Stimulated activated effector memory CD8-positive, alpha-beta T cell treated with anti-CD3 and anti-CD28 coated beads, Interleukin-12 subunit alpha, Interleukin-12 subunit beta, amount 100 ng/mL, for 72 hours (primary cell): ENCODE data around the gene TRIM72.
A peak's percentile ranks its signal among the peaks of the same experiment; 100 is the strongest.
"Not testable (repeated sequence)": the region's sequence is repeated elsewhere in the genome, so short reads cannot be mapped to it uniquely, and the experiment has no call there.

Experiments used
- ATAC-seq: fragments of 150-1000 bp; cut with Tn5 transposase; 2 replicates; pipeline ENCODE4 v1.10.0; 2021
- DNase-seq, 2 donors: peaks; one replicate each; pipeline ENCODE4 v3.0.0; 2021 to 2022; ENCODE audit warnings: low spot score in 2 of 2
- H3K27ac Mint-ChIP-seq: one replicate; pipeline ENCODE4 v1.8.0; 2022; ENCODE audit warnings: mild to moderate bottlenecking, mixed read lengths
- H3K36me3 Mint-ChIP-seq: one replicate; pipeline ENCODE4 v1.8.0; 2022; ENCODE audit warnings: mild to moderate bottlenecking, mixed read lengths
- H3K4me1 Mint-ChIP-seq: one replicate; pipeline ENCODE4 v1.8.0; 2022; ENCODE audit warnings: mixed read lengths
- H3K4me3 Mint-ChIP-seq: one replicate; pipeline ENCODE4 v1.8.0; 2022; ENCODE audit warnings: mild to moderate bottlenecking, mixed read lengths
- H3K9me3 Mint-ChIP-seq: one replicate; pipeline ENCODE4 v1.8.0; 2022; ENCODE audit warnings: mixed read lengths

Gene TRIM72

DNA sequence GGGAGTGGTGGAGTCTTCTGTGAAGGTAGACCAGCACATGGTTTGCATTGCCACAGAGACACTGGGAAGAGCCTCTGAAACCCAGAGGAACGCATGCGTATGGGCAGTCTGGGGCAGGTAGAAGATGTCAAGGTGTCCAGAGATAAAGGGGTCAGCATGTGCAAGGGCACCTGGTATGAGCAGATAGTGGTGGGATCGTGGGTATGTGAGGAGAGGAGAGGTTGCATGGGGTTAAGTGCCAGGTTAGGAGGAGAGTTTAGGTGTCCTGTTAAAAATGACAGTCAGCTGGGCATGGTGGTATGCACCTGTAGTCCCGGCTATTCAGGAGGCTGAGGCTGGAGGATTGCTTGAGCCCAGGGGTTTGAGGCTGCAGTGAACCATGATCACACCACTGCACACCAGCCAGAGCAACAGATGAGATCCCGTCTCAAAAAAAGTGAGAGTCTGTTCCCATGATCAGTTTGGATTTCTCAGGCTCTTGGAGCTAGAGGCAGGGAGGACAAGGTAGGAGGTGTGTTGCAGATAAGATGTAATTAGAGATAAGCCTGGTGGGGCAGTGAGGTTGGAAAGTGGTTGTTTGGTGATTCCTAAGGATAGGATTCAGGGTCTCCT lies 14.4 kb upstream of the TRIM72 start:
- H3K27ac Mint-ChIP-seq: peak overlapping the region; percentile 0
- no peaks in the 10 kb centered on the region for H3K9me3 Mint-ChIP-seq
- ATAC-seq (no peak), DNase-seq (no peak)
- H3K4me3 Mint-ChIP-seq: no peak overlapping the region
- H3K36me3 Mint-ChIP-seq: peaks cover 73% of the 10 kb centered on the region
- H3K4me1 Mint-ChIP-seq: peaks cover 54% of the 10 kb centered on the region

DNA sequence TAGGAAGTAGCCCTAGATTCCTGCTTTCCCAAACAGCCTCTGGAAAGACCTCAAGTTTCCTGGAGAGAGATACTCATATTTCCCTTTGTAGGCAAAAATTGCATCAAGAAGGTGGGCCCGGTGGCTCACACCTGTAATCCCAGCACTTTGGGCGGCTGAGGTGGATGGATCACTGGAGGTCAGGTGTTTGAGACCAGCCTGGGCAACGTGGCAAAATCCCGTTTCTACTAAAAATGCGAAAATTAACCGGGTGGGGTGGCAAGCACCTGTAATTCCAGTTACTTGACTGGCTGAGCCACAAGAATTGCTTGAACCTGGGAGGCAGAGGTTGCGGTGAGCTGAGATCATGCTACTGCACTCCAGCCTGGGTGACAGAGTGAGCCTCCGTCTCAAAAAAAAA lies 13.8 kb upstream of the TRIM72 start:
- ATAC-seq, DNase-seq, H3K9me3 Mint-ChIP-seq, H3K4me3 Mint-ChIP-seq: not testable (repeated sequence)
- peaks cover 67% of the 10 kb centered on the region for H3K36me3 Mint-ChIP-seq
- H3K27ac Mint-ChIP-seq: peak overlapping the region; percentile 0
- peaks cover 58% of the 10 kb centered on the region for H3K4me1 Mint-ChIP-seq

DNA sequence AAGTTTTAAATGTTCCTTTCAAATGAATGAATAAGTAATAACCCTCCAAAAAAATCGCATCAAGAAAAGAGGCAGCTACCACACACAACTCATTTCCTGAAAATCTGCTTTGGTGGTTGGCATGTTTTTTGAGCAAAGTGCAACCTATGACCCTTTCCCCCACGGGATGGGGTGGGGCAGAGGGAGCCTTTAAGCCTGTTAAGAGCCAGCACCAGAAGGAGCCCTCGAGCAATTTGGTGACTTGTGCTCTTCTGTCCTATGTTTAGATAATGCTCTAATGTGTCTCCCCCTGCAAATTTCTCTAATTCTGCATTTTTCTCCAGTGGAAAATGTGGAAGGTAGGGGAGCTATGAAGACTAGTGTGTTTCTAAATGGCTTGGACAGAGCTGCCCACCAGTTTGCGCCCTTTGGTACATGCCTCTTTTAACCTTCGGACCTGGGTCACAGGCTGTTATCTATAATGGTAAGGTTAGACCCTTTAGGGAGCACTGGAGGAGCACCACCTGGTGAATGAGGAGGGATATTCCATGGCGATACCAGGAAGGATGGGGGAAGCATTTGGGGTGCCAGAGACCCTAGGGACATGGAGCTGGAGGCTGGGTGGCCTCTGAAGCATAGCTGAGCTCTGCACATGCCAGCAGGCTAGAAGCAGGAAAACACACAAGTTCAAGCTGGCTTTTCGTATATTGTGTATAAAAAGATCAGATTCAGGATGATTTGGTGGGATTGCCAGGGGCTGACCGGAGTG lies 12.9 kb upstream of the TRIM72 start:
- peak overlapping the region; percentile 81 for H3K4me3 Mint-ChIP-seq
- H3K36me3 Mint-ChIP-seq: peaks cover 58% of the 10 kb centered on the region
- no peak for DNase-seq
- H3K9me3 Mint-ChIP-seq: no peaks in the 10 kb centered on the region
- peaks cover 61% of the 10 kb centered on the region for H3K4me1 Mint-ChIP-seq
- peak overlapping the region; percentile 86 for H3K27ac Mint-ChIP-seq
- peak; percentile 76 for ATAC-seq

DNA sequence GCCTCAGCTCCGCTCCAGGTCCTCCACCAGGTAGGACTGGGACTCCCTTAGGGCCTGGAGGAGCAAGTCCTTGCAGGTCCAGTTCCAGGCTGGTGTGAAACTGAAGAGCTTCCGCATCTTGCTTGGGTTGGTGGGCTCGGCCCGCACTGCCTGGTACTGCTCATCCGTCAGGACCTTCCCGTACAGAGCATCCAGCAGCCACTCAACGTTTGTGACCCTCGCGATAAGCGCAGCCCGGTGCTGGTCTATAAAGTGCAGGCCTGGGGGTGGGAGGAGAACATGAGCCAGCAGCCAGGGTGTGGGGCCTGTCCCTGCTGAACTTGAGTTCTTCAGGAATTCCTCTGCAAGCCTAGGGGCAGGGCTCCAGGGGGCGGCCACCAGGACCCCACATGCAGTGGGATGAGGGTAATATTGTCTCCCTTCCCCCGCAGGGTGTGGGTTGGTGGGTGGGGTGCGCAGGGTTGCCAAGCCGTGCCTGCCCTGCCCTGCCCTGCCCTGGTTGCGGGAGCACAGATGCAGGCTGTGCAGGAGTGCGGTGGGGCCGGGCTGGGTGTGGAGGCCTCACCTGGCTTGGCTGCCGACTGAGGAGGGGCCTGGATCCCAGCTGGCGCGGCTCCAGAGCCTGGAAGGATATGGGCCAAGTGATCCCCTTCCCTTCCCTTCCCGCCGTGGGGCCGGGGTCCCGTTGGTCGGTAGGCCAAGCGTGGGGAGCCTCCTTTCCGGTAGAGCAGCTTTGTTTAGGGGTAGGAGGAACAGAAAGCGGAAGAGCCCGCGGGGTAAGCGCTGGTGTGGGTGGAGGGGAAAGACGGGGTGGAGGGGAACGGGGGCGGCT lies 12.1 kb upstream of the TRIM72 start:
- peaks cover 50% of the 10 kb centered on the region for H3K36me3 Mint-ChIP-seq
- peak overlapping the region; percentile 86 for H3K27ac Mint-ChIP-seq
- peak; percentile 63 for ATAC-seq
- H3K9me3 Mint-ChIP-seq: no peaks in the 10 kb centered on the region
- peaks cover 58% of the 10 kb centered on the region for H3K4me1 Mint-ChIP-seq
- DNase-seq: peak in 1 of 2 donors; percentile 29
- H3K4me3 Mint-ChIP-seq: peak overlapping the region; percentile 81

DNA sequence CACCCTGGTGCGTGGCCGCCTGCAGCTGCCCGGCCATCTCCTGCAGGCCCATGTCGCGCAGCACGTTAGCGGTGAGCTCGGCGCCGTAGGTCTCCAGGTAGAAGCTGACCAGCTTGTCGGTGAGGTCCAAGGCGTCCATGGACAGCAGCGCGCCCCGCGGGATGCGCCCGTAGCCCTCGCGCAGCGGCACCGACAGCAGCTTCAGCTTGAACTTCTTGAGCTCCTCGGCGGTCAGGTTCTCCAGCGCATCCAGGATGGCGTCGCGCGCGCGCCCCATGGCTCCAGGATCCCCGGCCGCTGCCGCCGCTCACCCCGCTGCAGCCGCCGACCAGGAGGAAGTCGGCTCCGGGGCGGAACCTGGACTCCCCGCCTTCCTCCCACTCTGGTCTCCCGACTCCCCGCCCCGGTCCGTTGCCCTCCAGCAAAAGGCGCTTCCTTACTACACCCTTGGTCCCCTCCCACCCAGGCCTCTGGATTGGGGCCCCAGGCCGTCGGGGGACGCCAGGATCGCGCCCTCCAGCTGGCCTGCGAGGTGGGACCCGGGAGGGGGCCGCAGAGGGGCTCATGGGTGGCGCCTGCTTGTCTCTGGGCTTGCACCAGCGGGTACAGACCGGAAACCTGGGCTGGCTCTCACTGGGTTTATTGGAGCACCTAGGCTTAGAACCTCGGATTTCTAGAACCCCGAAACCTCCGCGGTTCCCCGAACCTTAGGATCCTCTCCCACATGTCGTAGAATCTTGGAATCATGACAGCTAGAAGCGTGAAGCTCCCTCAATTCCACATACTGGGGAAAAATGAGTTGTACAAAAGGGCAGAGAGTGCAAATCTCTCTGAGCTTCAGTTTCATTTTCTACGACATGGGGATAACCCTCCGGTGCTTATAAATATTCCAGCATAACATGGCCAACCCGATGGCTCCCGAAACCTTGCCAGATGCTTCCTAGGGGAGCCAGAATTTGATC lies 11.2 kb upstream of the TRIM72 start, which contains the start of gene PYCARD:
PYCARD (minus strand) TSS at position 347 of the 962 bp plus-strand sequence; CDS start at position 277, 70 bp downstream.
- DNase-seq (peak in 1 of 2 donors; percentile 73), ATAC-seq (peak; percentile 56)
- peaks cover 41% of the 10 kb centered on the region for H3K36me3 Mint-ChIP-seq
- H3K9me3 Mint-ChIP-seq: no peaks in the 10 kb centered on the region
- H3K4me1 Mint-ChIP-seq: peaks cover 58% of the 10 kb centered on the region
- H3K27ac Mint-ChIP-seq: peak within 1 kb of the TSS; percentile 86
- H3K4me3 Mint-ChIP-seq: peak within 1 kb of the TSS; percentile 81

DNA sequence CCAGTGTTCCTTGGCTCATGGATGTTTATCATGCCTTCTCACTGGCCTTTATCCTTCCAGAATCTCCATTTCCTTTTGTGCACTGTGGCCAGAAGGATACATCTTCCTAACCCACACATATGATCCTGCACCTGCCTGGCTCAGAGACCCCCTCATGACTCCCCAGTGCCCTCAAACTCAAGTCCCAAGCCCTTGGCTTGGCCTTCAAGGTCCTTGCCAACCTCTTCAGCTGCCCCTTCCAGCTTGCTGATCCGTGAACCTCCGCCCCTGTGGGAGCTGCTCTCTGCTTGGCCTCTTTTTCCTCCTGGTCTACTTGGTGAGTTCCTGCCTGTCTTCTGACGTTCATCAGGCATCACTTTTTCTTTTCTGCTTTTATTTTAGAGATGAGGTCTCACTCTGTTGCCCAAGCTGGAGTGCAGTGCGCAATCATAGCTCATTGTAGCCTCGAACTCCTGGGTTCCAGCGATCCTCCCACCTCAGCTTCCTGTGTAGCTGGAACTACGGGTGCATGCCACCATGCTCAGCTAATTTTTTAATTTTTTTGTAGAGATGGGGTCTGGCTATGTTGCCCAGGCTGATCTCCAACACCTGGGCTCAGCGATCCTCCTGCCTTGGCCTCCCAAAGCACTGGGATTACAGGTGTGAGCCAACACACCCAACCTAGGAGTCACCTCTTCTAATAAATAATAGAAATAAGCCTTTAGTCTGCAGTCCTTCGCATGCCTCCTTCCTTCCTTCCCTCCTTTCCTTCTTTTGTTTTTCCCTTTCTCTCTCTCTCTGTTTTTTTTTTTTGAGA lies 8.8 kb upstream of the TRIM72 start:
- Mint-ChIP-seq H3K36me3 (peaks cover 25% of the 10 kb centered on the region), H3K27ac (no peak overlapping the region), H3K9me3 (no peaks in the 10 kb centered on the region), H3K4me1 (peaks cover 43% of the 10 kb centered on the region), H3K4me3 (no peak overlapping the region)
- ATAC-seq (no peak), DNase-seq (no peak)

DNA sequence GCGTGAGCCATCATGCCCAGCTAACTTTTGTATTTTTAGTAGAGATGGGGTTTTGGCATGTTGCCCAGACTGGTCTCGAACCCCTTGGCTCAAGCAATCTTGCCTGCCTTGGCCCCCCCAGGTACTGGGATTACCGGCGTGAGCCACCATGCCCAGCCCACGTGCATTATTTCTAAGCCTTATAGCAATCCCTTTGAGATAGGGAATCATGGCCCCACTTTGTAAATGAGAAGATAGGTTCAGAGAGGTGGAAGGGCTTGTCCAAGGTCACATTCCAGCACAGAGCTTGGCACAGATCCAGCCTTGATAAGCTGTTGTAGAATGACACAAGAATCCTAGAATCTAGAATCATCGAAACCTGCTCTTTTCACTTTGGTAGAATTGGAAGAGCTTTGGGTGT lies 7.1 kb upstream of the TRIM72 start:
- ATAC-seq: no peak
- no peak overlapping the region for H3K27ac Mint-ChIP-seq
- no peaks in the 10 kb centered on the region for H3K9me3 Mint-ChIP-seq
- H3K36me3 Mint-ChIP-seq: peaks cover 8% of the 10 kb centered on the region
- H3K4me1 Mint-ChIP-seq: peaks cover 35% of the 10 kb centered on the region
- H3K4me3 Mint-ChIP-seq: no peak overlapping the region
- DNase-seq: no peak

DNA sequence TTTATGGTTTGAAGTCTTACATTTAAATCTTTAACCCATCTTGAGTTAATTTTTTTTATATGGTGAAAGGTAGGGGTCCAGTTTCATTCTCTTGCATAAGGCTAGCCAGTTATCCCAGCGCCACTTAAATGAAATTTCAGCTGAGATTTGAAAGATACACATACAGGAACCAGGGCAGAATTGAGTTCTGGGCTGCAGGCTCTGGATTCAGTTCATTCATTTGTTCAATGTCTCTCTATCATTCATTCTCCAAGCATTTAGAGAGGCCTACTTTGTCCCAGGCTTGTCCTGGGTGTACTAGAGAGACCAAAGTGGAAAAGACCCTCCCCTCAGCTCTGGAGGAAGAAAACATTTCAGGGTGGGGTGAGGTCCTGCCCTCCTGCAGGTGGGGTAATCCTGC lies 577 bp upstream of the TRIM72 start:
- H3K4me1 Mint-ChIP-seq: peaks cover 28% of the 10 kb centered on the region
- H3K4me3 Mint-ChIP-seq: no peak overlapping the region
- no peak overlapping the region for H3K27ac Mint-ChIP-seq
- ATAC-seq: no peak
- no peak for DNase-seq
- no peaks in the 10 kb centered on the region for H3K36me3 Mint-ChIP-seq
- H3K9me3 Mint-ChIP-seq: no peaks in the 10 kb centered on the region

DNA sequence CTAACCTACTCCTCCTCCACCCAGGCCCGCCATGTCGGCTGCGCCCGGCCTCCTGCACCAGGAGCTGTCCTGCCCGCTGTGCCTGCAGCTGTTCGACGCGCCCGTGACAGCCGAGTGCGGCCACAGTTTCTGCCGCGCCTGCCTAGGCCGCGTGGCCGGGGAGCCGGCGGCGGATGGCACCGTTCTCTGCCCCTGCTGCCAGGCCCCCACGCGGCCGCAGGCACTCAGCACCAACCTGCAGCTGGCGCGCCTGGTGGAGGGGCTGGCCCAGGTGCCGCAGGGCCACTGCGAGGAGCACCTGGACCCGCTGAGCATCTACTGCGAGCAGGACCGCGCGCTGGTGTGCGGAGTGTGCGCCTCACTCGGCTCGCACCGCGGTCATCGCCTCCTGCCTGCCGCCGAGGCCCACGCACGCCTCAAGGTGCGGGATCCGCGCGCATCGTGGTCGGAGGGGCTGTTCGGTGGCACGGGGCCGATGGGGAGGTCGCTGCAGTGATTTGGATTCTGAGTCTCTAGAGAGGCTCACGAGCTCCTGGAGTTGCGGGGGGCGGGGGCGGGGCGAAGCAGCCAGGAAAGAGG lies 878 bp downstream of the TRIM72 start:
- H3K9me3 Mint-ChIP-seq: no peaks in the 10 kb centered on the region
- peak overlapping the region; percentile 73 for H3K4me3 Mint-ChIP-seq
- no peaks in the 10 kb centered on the region for H3K36me3 Mint-ChIP-seq
- ATAC-seq (peak; percentile 2), DNase-seq (no peak)
- H3K4me1 Mint-ChIP-seq: peaks cover 28% of the 10 kb centered on the region
- H3K27ac Mint-ChIP-seq: no peak overlapping the region

DNA sequence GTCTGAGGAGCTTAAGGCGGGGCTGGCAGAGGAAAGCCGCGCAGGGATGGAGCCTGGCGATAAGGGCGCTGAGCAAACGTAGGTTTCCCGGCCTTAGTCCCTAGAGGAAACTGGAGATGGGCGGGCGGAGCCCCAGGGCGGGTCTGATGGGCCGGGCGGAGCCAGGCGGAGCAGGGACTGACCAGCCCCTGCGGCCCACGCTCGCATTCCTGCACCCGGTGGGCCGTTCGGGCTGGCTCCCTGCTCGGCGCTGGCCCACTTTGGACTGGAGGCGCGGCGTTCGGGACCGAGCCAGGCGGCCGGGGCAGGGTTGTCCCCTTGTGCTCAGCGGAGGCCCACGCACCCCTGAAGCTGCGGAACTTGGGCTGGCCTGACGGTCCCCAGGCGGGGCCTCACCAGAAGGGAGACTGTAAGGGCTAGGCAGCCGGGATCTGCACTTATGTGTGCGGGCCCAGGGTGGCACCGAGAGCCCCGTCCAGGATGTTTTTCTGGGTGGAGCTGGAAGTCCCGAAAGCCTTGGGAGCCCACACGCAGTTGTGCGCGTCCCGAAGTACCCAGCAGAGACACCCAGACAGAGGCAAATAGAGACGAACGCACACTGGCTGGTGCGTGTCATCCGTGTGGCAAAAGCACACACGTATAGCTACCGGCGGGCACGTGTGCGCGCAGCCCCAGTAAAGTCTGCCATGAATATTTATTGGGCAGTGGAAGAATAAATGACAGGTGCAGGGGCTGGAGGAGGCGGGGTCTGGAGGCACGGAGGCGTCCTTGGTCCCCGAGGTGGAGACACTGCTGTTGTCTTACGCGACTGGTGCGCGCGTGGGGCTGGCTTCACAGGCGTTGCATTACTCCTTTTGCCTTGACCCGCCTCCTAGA lies 1.6 kb downstream of the TRIM72 start:
- no peak for DNase-seq
- Mint-ChIP-seq H3K4me3 (peak overlapping the region; percentile 73), H3K27ac (peak overlapping the region; percentile 38), H3K4me1 (peaks cover 28% of the 10 kb centered on the region), H3K36me3 (no peaks in the 10 kb centered on the region), H3K9me3 (no peaks in the 10 kb centered on the region)
- peak; percentile 66 for ATAC-seq

DNA sequence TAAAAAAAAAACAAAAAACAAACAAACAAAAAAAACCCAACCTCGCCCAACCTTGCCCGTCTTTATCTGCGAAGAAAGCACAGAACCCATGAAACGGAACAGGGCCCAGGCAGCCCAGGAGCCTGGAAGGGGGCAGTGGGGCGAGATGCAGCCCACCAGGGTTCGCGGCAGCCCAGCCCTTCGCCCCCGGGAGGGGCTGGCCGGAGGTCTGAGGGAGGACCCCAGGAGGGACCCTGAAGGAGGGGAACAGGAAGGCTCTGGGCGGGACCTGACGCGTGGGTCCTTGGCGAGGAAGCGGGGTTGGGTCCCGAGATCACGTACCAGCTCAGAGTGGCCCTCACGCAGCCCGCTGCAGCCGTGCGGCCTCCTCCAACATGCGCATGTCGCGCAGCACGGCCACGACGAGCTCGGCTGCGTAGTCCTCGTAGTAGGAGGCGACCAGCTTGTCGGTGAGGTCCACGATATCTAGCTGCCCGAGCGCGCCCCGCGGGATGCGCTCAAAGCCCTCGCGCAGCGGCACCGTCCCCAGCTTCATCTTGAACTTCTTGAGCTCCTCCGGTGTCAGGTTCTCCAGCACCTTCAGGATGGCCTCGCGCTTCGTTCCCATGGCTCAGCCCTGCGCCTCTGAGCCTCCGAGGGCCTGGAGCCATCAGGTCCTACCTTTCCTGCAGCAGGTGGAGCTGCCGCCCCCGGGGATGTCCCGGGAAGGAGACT lies 2.7 kb downstream of the TRIM72 start, which contains the start of gene PYDC1:
PYDC1 (minus strand) TSS at position 714 of the 714 bp plus-strand sequence; CDS start at position 607, 107 bp downstream.
- Mint-ChIP-seq H3K36me3 (no peaks in the 10 kb centered on the region), H3K9me3 (no peaks in the 10 kb centered on the region), H3K27ac (peak within 1 kb of the TSS; percentile 38), H3K4me1 (peaks cover 31% of the 10 kb centered on the region), H3K4me3 (peak within 1 kb of the TSS; percentile 73)
- ATAC-seq (peak; percentile 55), DNase-seq (no peak)

DNA sequence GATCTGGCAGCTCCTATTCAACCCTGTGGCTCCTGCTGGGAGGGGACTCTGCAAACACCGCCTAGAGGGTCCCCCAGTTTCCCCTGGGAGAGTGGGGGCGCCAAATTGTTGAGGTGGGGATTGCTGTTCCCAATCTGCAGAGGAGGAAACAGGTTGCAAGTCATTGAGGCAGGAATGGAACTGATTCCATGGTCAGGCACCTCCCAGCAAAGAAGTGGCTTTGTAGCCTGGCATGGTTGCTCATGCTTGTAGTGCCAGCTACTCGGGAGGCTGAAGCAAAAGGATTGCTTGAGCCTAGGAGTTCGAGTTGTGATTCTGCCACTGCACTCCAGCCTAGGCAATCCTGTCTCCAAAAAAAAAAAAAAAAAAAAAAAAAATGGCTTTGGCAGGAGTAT lies 3.2 kb downstream of the TRIM72 start:
- peak overlapping the region; percentile 29 for H3K27ac Mint-ChIP-seq

More for the DNA sequence above, 3.2 kb downstream of the TRIM72 start:
- DNase-seq (no peak), ATAC-seq (no peak)
- Mint-ChIP-seq H3K4me3 (peak overlapping the region; percentile 73), H3K36me3 (no peaks in the 10 kb centered on the region), H3K4me1 (peaks cover 25% of the 10 kb centered on the region), H3K9me3 (no peaks in the 10 kb centered on the region)
